Measurements from ENCODE around the gene GPBAR1. TPM values are rescaled to one million over a fixed set of nuclear protein-coding genes. Genes with fewer than 3 reads are reported as not detected.

GPBAR1 gene
- total and polyA plus RNA-seq, 2 of the 8 experiments (the other 6 are each of a cell fraction or from before 2014, with no cell fraction given): 0.32 to 0.59 TPM

- peak; percentile 79 for TF ChIP-seq PHF8 (conservative IDR thresholded peaks at IDR 0.05; ENCODE audit: low read depth, low read length)
- TF ChIP-seq HDAC2 (IDR thresholded peaks at IDR 0.05; ENCODE audit: borderline replicate concordance in 1 of 2, low read depth in 2 of 2, low read length in 2 of 2): peak in 1 of 2 experiments; percentile 13; a peak in 1 of 4 replicates
- peak; percentile 89 for TF ChIP-seq CHD2 (IDR thresholded peaks at IDR 0.05; ENCODE audit: low read length)
- TF ChIP-seq KDM4A (IDR thresholded peaks at IDR 0.05; ENCODE audit: low read depth, low read length, severe bottlenecking): peak; percentile 63
- TF ChIP-seq E2F6 (IDR thresholded peaks at IDR 0.05): no peak
- TF ChIP-seq MAFK (IDR thresholded peaks at IDR 0.05; ENCODE audit: low read depth, low read length): no peak
- peak; percentile 44; the same call in 1 of the 2 replicates for TF ChIP-seq GABPA (IDR thresholded peaks at IDR 0.05; ENCODE audit: borderline replicate concordance, insufficient read depth, low read length)
- peak; percentile 44 for TF ChIP-seq POLR2AphosphoS5 (IDR thresholded peaks at IDR 0.05; ENCODE audit: low read depth, low read length)
- TF ChIP-seq RBBP5 (IDR thresholded peaks at IDR 0.05; ENCODE audit: borderline replicate concordance, low read depth, low read length): 0 out of 2 replicates have a peak, but pooled peaks have one; percentile 64
- no peak for TF ChIP-seq RAD21 (IDR thresholded peaks at IDR 0.05 in 1 of 2, conservative IDR thresholded peaks at IDR 0.05 in 1 of 2; ENCODE audit: low read depth in 2 of 2, low read length in 2 of 2)
- TF ChIP-seq YY1 (IDR thresholded peaks at IDR 0.05; ENCODE audit: low read depth, low read length): peak; percentile 95
- peak; percentile 54 for TF ChIP-seq TBP (IDR thresholded peaks at IDR 0.05; ENCODE audit: low read depth, low read length)
- TF ChIP-seq SIX5 (IDR thresholded peaks at IDR 0.05; ENCODE audit: low read depth, low read length): peak; percentile 99
- TF ChIP-seq SAP30 (IDR thresholded peaks at IDR 0.05; ENCODE audit: insufficient read depth, insufficient replicate concordance, low read length): peak; percentile 90
- TF ChIP-seq CTBP2 (IDR thresholded peaks at IDR 0.05; ENCODE audit: borderline replicate concordance, insufficient read depth, insufficient read length, low read length): no peak
- TF ChIP-seq FOSL1 (IDR thresholded peaks at IDR 0.05; ENCODE audit: insufficient read depth, low read depth, low read length): peak; percentile 49; the same call in 1 of the 2 replicates
- no peak for TF ChIP-seq SRF (IDR thresholded peaks at IDR 0.05; ENCODE audit: low read depth, low read length)
Measured at GRCh38 chr2:218269900-218270720, 9.3 kb downstream of the GPBAR1 start, which contains the start of the genes AAMP and PNKD (continued).
